IPS-18c (cell line): ENCODE measurements around the gene TSPYL6.
"Not testable (repeated sequence)": the region's sequence is repeated elsewhere in the genome, so short reads cannot be mapped to it uniquely, and the experiment has no call there.

Experiments used
- H3K4me3 ChIP-seq: 2 replicates; pipeline ENCODE4 v1.7.0; 2013; ENCODE audit warnings: low read depth, mild to moderate bottlenecking, low read length, moderate library complexity; ENCODE audit not compliant: insufficient read depth
- H3K9me3 ChIP-seq: one replicate; pipeline ENCODE4 v1.6.1; 2013; ENCODE audit warnings: mild to moderate bottlenecking, low read length, moderate library complexity; ENCODE audit not compliant: control insufficient read depth, insufficient read depth

The TSPYL6 gene

GRCh38 chr2:54256091-54256694 lies at the start of gene TSPYL6:
Gene TSPYL6 (minus strand): TSS chr2:54256229. CDS start chr2:54256151, 78 bp downstream.
- Histone ChIP-seq H3K4me3 (no peak within 1 kb of the TSS), H3K9me3 (no peaks in the 10 kb centered on the region)

- no peak overlapping the region for H3K4me3 ChIP-seq
- H3K9me3 ChIP-seq = no peaks in the 10 kb centered on the region
Measured at GRCh38 chr2:54303631-54304030, 47.6 kb upstream of the TSPYL6 start.

GRCh38 chr2:54298514-54298913 lies 42.5 kb upstream of the TSPYL6 start:
- Histone ChIP-seq H3K4me3 (no peak overlapping the region), H3K9me3 (no peaks in the 10 kb centered on the region)

- no peaks in the 10 kb centered on the region for H3K9me3 ChIP-seq
- H3K4me3 ChIP-seq = no peak overlapping the region
Measured at GRCh38 chr2:54295911-54296310, 39.9 kb upstream of the TSPYL6 start.

- H3K4me3 ChIP-seq, H3K9me3 ChIP-seq: not testable (repeated sequence)
Measured at GRCh38 chr2:54294665-54295064, 38.6 kb upstream of the TSPYL6 start.

GRCh38 chr2:54290356-54291025 lies 34.5 kb upstream of the TSPYL6 start:
- Histone ChIP-seq H3K4me3 (no peak overlapping the region), H3K9me3 (no peaks in the 10 kb centered on the region)

GRCh38 chr2:54289917-54290316 lies 33.9 kb upstream of the TSPYL6 start:
- Histone ChIP-seq H3K9me3 (no peaks in the 10 kb centered on the region), H3K4me3 (no peak overlapping the region)

- no peak overlapping the region for H3K4me3 ChIP-seq
- H3K9me3 ChIP-seq = no peaks in the 10 kb centered on the region
Measured at GRCh38 chr2:54287532-54287931, 31.5 kb upstream of the TSPYL6 start.

- H3K4me3 ChIP-seq = no peak overlapping the region
Measured at GRCh38 chr2:54285451-54285850, 29.4 kb upstream of the TSPYL6 start.

GRCh38 chr2:54284826-54285225 lies 28.8 kb upstream of the TSPYL6 start:
- H3K4me3 ChIP-seq = no peak overlapping the region
- H3K9me3 ChIP-seq = no peaks in the 10 kb centered on the region

More at GRCh38 chr2:54285451-54285850, 29.4 kb upstream of the TSPYL6 start:
- no peaks in the 10 kb centered on the region for H3K9me3 ChIP-seq

- H3K9me3 ChIP-seq = no peaks in the 10 kb centered on the region
- H3K4me3 ChIP-seq = no peak overlapping the region
Measured at GRCh38 chr2:54279385-54279784, 23.4 kb upstream of the TSPYL6 start.

GRCh38 chr2:54275541-54275940 lies 19.5 kb upstream of the TSPYL6 start:
- H3K4me3 ChIP-seq = no peak overlapping the region
- no peaks in the 10 kb centered on the region for H3K9me3 ChIP-seq

GRCh38 chr2:54274781-54275242 lies 18.8 kb upstream of the TSPYL6 start:
- H3K4me3 ChIP-seq = no peak overlapping the region
- H3K9me3 ChIP-seq = no peaks in the 10 kb centered on the region

- Histone ChIP-seq H3K9me3 (no peaks in the 10 kb centered on the region), H3K4me3 (no peak overlapping the region)
Measured at GRCh38 chr2:54271843-54272627, 16.0 kb upstream of the TSPYL6 start.

GRCh38 chr2:54271189-54271588 lies 15.2 kb upstream of the TSPYL6 start:
- H3K9me3 ChIP-seq = no peaks in the 10 kb centered on the region
- no peak overlapping the region for H3K4me3 ChIP-seq

GRCh38 chr2:54267577-54267976 lies 11.5 kb upstream of the TSPYL6 start:
- no peak overlapping the region for H3K4me3 ChIP-seq

GRCh38 chr2:54265081-54265480 lies 9.1 kb upstream of the TSPYL6 start:
- not testable (repeated sequence) for H3K9me3 ChIP-seq, H3K4me3 ChIP-seq

More at GRCh38 chr2:54267577-54267976, 11.5 kb upstream of the TSPYL6 start:
- H3K9me3 ChIP-seq = no peaks in the 10 kb centered on the region
